Measurements from ENCODE around the gene GRIK2.

GRCh38 chr6:101876431-101876830 is 482.9 kb downstream of the GRIK2 start:
- no peak for TF ChIP-seq CTCF (IDR thresholded peaks at IDR 0.05)
- no peak for TF ChIP-seq POLR2A (IDR thresholded peaks at IDR 0.05)

Data from thyroid gland (tissue), 4 donors.